HG02610 (cell line): ENCODE measurements around the gene MFAP4.

Source experiments
- ATAC-seq: cut with Tn5 transposase; IDR thresholded peaks from one replicate; pipeline ENCODE4 v1.9.1; 2021; ENCODE audit warnings: mild to moderate bottlenecking, moderate library complexity; ENCODE audit not compliant: unreplicated experiment

MFAP4 gene

DNA sequence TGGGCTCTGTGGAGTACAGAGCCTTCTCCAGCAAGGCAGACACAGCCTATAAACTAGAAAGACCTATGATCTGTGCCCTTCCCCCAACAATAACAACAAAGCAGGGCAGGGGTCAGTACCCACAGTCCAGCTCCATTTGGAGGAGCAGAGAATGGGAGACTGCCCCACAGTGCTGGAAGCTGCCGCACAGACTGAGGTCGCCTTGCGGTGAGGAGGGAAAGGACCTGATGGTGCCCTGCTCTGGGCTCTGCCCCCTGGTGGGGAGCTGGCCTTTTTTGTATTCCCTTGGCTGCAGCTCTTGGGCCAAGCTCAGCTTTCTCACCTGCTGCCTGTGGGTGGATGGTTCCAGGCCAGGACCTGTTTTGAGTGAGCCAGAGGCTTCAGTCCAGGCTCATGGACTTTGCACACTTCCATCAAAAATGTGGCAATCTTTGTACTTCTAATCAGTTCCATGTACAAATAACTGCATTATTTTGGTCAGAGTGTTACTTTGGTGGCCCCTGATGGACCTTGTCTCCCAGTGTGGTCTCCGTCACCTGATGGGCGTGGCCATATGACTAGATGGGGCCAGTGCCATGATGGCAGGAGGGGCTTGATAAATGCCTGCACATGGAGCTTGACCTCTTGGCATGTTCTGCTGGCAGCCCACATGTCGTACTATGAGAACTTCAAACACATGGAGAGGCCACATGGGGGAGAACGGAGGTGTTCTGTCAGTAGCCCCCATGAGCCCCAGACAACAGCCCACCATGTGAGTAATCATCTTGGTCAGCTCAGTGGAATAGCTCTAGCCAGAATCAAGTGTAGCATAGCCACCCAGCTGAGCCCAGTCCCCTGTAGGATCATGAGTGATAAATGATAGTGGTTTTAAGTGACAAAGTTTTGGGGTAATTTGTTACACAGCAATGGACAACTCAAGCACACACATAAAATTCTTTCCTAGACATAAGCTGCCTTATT is 48.7 kb downstream of the MFAP4 start:
- ATAC-seq: no peak

DNA sequence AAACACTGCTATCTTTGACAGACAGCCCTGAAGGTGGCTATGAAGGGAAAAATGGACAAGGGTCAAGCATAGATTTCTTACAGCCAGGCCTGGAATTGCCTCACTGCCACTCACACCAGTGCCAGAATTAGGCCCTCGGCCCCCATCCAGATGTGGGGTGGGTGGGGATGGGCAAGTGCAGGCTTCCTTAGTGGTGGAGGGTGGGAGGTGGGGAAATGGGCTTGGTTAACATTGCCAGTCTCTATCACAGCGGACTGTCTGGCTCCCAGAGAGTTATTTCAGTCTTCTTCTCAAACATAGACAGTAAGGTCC is 49.3 kb downstream of the MFAP4 start:
- ATAC-seq: no peak

DNA sequence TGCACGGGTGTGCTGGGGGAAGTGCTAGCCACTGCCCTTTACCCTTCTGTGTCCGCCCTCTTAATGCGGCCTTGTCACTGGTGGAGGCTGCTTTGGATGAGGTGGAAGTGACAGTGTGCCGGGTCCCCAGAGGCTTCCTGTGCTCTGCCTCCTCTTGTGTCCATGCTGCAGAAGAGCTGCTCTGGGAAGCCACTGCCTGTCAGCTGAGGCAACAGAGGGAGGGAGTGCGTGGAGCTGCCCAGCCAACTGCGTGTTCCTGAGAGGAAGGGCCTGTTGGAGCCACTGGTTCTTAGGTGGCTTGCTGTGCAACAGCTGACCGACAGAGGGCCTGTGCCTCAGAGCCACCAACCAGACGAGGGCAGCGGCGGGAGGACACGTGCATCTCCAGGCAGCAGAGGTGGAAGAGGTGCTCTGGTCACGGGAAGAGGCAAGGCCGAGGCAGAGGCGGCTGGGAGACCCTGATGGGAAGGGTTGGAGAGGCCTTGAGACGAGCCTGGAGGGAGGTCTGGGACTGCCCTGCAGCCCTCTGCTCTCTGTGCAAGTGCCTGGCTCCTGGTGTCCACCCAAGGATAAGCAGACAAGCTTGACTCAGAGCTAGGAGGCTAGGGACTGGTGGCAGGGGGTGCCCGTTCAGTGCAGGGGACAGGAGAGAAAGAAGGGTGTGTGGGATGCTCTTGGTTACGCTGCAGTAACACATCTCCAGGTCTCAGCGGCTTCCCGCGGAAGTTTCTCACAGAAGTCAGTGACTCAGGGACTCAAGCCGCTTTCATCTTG is 49.9 kb downstream of the MFAP4 start:
- no peak for ATAC-seq

DNA sequence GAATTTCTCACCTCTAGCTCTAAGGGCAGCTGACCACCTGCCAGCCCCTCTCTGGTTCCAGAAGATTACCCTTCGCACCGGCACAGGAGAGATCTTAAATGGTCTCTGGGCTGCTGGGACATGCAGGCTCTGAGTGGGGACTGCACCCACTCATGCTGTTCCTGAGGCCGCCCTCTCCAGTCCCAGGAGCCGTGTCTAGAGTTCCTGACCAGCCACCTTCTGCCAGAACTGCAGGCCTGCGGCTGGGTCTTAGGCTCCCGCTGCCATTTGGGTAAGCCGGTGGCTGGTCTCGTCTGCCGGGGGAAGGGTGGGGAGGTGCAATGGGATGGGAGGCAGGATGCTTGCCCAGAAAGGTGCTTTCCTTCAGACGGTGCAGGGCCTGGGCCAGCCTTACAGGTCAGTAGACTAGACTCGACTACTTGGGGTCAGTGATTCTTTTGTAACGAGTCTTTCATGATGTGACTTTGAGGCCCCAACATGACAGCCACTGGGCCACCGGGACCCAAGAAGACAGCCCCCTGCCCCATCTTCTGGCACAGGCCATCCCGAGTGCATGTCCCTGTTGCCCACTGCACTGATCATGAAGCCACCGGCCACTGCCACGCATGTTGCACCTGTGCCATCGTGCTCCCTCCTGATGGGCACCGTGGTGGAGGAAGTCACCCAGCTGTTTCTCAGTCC is 50.9 kb downstream of the MFAP4 start:
- no peak for ATAC-seq

DNA sequence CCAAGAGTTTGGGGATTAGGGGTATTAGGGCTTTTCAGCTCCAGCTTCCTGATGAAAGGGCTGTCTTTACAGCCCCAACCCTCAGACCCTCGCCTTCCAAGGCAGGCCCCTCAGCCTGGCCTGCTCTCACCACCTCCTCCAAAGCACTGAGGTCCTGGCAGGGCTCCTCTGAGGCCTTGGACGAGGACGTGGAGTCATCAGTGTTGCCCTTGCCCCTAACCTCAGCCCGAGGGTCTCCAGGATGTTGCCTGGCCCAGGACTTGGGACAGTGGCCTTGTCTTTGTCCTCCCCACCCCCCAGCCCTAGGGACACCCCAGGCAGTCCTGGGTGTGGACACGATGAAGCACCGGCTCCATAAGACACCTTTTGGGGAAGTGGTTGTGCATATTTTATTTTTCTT is 52.7 kb downstream of the MFAP4 start:
- ATAC-seq: no peak

DNA sequence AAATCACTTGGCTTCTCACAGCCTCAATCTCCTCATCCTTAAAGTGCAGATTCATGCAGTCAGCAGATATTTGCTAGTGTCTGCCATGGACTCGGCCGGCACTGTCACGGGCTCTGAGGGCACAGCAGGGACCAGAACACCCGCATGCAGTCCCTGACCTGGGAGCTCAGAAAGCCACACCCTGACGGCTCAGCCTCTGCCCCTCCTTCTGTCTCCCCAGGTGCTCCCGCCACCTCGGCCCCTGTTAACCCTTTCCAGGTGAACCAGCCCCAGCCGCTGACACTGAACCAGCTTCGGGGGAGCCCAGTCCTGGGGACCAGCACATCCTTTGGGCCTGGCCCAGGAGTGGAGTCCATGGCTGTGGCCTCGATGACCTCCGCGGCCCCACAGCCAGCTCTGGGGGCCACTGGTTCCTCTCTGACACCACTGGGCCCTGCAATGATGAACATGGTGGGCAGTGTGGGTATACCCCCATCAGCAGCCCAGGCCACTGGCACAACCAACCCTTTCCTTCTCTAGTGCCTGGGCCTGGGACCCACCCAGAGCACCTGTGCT is 53.2 kb downstream of the MFAP4 start:
- no peak for ATAC-seq
